Neural cell (in vitro differentiated cells): ENCODE results near the gene PDK2. TPM values are rescaled to one million over a fixed set of nuclear protein-coding genes. Genes with fewer than 3 reads are reported as not detected.

Source experiments
- H2AFZ ChIP-seq: fragments of 200-600, 300-800 bp; sonication (generic), shearing (Covaris generic); 2 replicates; pipeline ENCODE4 v1.6.0; 2014; ENCODE audit warnings: low read depth, mild to moderate bottlenecking, antibody characterized with exemption, low read length, moderate library complexity
- H3F3A ChIP-seq: fragments of 200-600 bp; shearing (Covaris generic); 2 replicates; pipeline ENCODE4 v1.6.1; 2016; ENCODE audit warnings: mild to moderate bottlenecking, moderate library complexity, mixed read lengths, antibody characterized with exemption, low read length; ENCODE audit not compliant: insufficient read depth, poor library complexity, severe bottlenecking
- H3K27ac ChIP-seq: fragments of 200-600, 300-800 bp; sonication (generic), shearing (Covaris generic); 2 replicates; pipeline ENCODE4 v1.5.1; 2014; ENCODE audit warnings: mild to moderate bottlenecking, low read length, moderate library complexity
- H3K27me3 ChIP-seq: fragments of 300-800, 200-600 bp; sonication (generic), shearing (Covaris generic); 2 replicates; pipeline ENCODE4 v1.6.0; 2014; ENCODE audit warnings: mild to moderate bottlenecking, low read depth, low read length, moderate library complexity; ENCODE audit not compliant: insufficient read depth
- H3K36me3 ChIP-seq: fragments of 300-800, 200-600 bp; sonication (generic), shearing (Covaris generic); 2 replicates; pipeline ENCODE4 v1.5.1; 2014; ENCODE audit warnings: mild to moderate bottlenecking, antibody characterized with exemption, low read length, moderate library complexity; ENCODE audit not compliant: insufficient read depth
- H3K4me2 ChIP-seq: fragments of 300-800, 200-600 bp; sonication (generic), shearing (Covaris generic); 2 replicates; pipeline ENCODE4 v1.6.0; 2014; ENCODE audit warnings: mild to moderate bottlenecking, low read length
- H3K4me3 ChIP-seq: fragments of 300-800, 200-600 bp; sonication (generic), shearing (Covaris generic); 2 replicates; pipeline ENCODE4 v1.5.1; 2014; ENCODE audit warnings: mild to moderate bottlenecking, low read length, moderate library complexity
- H3K79me2 ChIP-seq: fragments of 200-600 bp; shearing (Covaris generic); replicated peaks from 2 replicates; pipeline ENCODE4 v1.6.0; 2014; ENCODE audit warnings: mild to moderate bottlenecking, low read length, moderate library complexity; ENCODE audit not compliant: insufficient read depth
- H3K9ac ChIP-seq: fragments of 300-800, 200-600 bp; sonication (generic), shearing (Covaris generic); 2 replicates; pipeline ENCODE4 v1.6.1; 2016; ENCODE audit warnings: mild to moderate bottlenecking, low read length, mixed read lengths
- H3K9me2 ChIP-seq: fragments of 200-600 bp; shearing (Covaris generic); 2 replicates; pipeline ENCODE4 v1.6.1; 2016; ENCODE audit warnings: mild to moderate bottlenecking, low read length, mixed read lengths; ENCODE audit not compliant: insufficient read depth
- H3K9me3 ChIP-seq: fragments of 200-600, 300-800 bp; sonication (generic), shearing (Covaris generic); 2 replicates; pipeline ENCODE4 v1.6.1; 2016; ENCODE audit warnings: mild to moderate bottlenecking, mixed run types, low read length, moderate library complexity, mixed read lengths
- H4K20me1 ChIP-seq: fragments of 200-600 bp; shearing (Covaris generic); 2 replicates; pipeline ENCODE4 v1.6.1; 2016; ENCODE audit warnings: mild to moderate bottlenecking, mixed run types; ENCODE audit not compliant: insufficient read depth
- CTCF ChIP-seq: fragments of 450-650 bp; IDR thresholded peaks from 2 replicates; pipeline ENCODE4 v1.5.1; 2014; ENCODE audit warnings: antibody characterized with exemption, mild to moderate bottlenecking, moderate library complexity; ENCODE audit not compliant: poor library complexity, severe bottlenecking
- EP300 ChIP-seq: fragments of 450-650 bp; conservative IDR thresholded peaks from 2 replicates; pipeline ENCODE4 v1.6.1; 2014; ENCODE audit warnings: antibody characterized with exemption, mild to moderate bottlenecking, moderate library complexity; ENCODE audit not compliant: poor library complexity, severe bottlenecking
- EZH2 ChIP-seq: fragments of 200-600, 300-800 bp; shearing (Covaris generic), sonication (generic); IDR thresholded peaks from 2 replicates; pipeline ENCODE4 v1.6.1; 2014; ENCODE audit warnings: antibody characterized with exemption, low read length, borderline replicate concordance, mild to moderate bottlenecking; ENCODE audit not compliant: insufficient read depth, poor library complexity, severe bottlenecking
- MXI1 ChIP-seq: fragments of 450-650 bp; conservative IDR thresholded peaks from 2 replicates; pipeline ENCODE4 v1.6.1; 2014; ENCODE audit warnings: antibody characterized with exemption, mild to moderate bottlenecking; ENCODE audit not compliant: poor library complexity, severe bottlenecking
- POLR2AphosphoS5 ChIP-seq: IDR thresholded peaks from 2 replicates; pipeline ENCODE4 v1.6.1; 2012
- RAD21 ChIP-seq: fragments of 450-650 bp; conservative IDR thresholded peaks from 2 replicates; pipeline ENCODE4 v1.6.1; 2014; ENCODE audit warnings: antibody characterized with exemption, mild to moderate bottlenecking, moderate library complexity
- REST ChIP-seq: IDR thresholded peaks from 2 replicates; pipeline ENCODE4 v1.6.1; 2012; ENCODE audit warnings: borderline replicate concordance
- SMC3 ChIP-seq: fragments of 450-650 bp; conservative IDR thresholded peaks from 2 replicates; pipeline ENCODE4 v1.6.1; 2014; ENCODE audit warnings: antibody characterized with exemption, mild to moderate bottlenecking, moderate library complexity; ENCODE audit not compliant: poor library complexity
- TAF1 ChIP-seq: IDR thresholded peaks from 2 replicates; pipeline ENCODE4 v1.6.1; 2012; ENCODE audit warnings: low read depth
- polyA plus RNA-seq: library from polyadenylated mRNA; depleted of rRNA; stranded (reverse); fragments of >200 nt; gene quantifications from 2 replicates; pipeline ENCODE4 v1.2.3, GENCODE V29; 2014

PDK2 gene
- polyA plus RNA-seq, 1 donor from 2014 or later: 36.2 TPM

- Histone ChIP-seq H3K27me3 (no peaks in the 10 kb centered on the region), H3F3A (no peaks in the 10 kb centered on the region), H3K9me3 (no peaks in the 10 kb centered on the region), H2AFZ (no peak overlapping the region), H3K9me2 (no peaks in the 10 kb centered on the region), H4K20me1 (no peaks in the 10 kb centered on the region), H3K79me2 (peaks cover 17% of the 10 kb centered on the region), H3K4me3 (no peak overlapping the region), H3K36me3 (no peaks in the 10 kb centered on the region), H3K27ac (no peak overlapping the region), H3K4me2 (no peak overlapping the region), H3K9ac (no peak overlapping the region)
- TF ChIP-seq EP300 (no peak), CTCF (no peak), MXI1 (no peak), SMC3 (no peak), POLR2AphosphoS5 (no peak), EZH2 (no peak), REST (no peak), TAF1 (no peak), RAD21 (no peak)
Observed at GRCh38 chr17:50132104-50132794, 37.1 kb downstream of the PDK2 start.

GRCh38 chr17:50133028-50133768 lies 38.0 kb downstream of the PDK2 start:
- Histone ChIP-seq H4K20me1 (no peaks in the 10 kb centered on the region), H3K9ac (no peak overlapping the region), H3F3A (no peaks in the 10 kb centered on the region), H3K4me3 (no peak overlapping the region), H2AFZ (no peak overlapping the region), H3K27ac (no peak overlapping the region), H3K27me3 (no peaks in the 10 kb centered on the region), H3K9me2 (no peaks in the 10 kb centered on the region), H3K4me2 (no peak overlapping the region), H3K36me3 (no peaks in the 10 kb centered on the region), H3K79me2 (peaks cover 9% of the 10 kb centered on the region), H3K9me3 (no peaks in the 10 kb centered on the region)
- no peak for TF ChIP-seq EZH2
- TF ChIP-seq EP300: no peak
- TF ChIP-seq MXI1: no peak
- TF ChIP-seq RAD21: no peak
- TF ChIP-seq SMC3: no peak
- no peak for TF ChIP-seq TAF1
- TF ChIP-seq REST: no peak
- TF ChIP-seq POLR2AphosphoS5: no peak
- TF ChIP-seq CTCF: no peak
